SK-N-SH treated with all-trans-retinoic acid at 6 μM for 48 hours (cell line): ENCODE measurements around the gene RSPH9.

Experiments used
- ARNTL ChIP-seq: fragments of 450-650 bp; formaldehyde crosslinking; IDR thresholded peaks from 2 replicates; pipeline ENCODE4 v1.5.0; 2020; ENCODE audit warnings: low read depth, mild to moderate bottlenecking, moderate library complexity, borderline replicate concordance
- OSR1 ChIP-seq: fragments of 250-450 bp; sonication (Bioruptor Pico); IDR thresholded peaks from 2 replicates; pipeline ENCODE4 v1.8.0; 2022; ENCODE audit warnings: moderate library complexity, mild to moderate bottlenecking, inconsistent platforms
- PATZ1 ChIP-seq: fragments of 250-450 bp; sonication (Bioruptor Pico); IDR thresholded peaks from 2 replicates; pipeline ENCODE4 v1.8.0; 2020; ENCODE audit warnings: mild to moderate bottlenecking, moderate library complexity, borderline replicate concordance
- PPARA ChIP-seq: fragments of 250-450 bp; sonication (Bioruptor Pico); IDR thresholded peaks from 2 replicates; pipeline ENCODE4 v1.5.0; 2020; ENCODE audit warnings: mild to moderate bottlenecking, borderline replicate concordance
- SNAI2 ChIP-seq: fragments of 250-450 bp; sonication (Bioruptor Pico); IDR thresholded peaks from 2 replicates; pipeline ENCODE4 v1.5.0; 2020; ENCODE audit warnings: mild to moderate bottlenecking, moderate library complexity
- TCF4 ChIP-seq: fragments of 250-450 bp; sonication (Bioruptor Pico); IDR thresholded peaks from 2 replicates; pipeline ENCODE4 v1.8.0; 2021; ENCODE audit warnings: mild to moderate bottlenecking, moderate library complexity, borderline replicate concordance
- ZC3H10 ChIP-seq: fragments of 250-450 bp; sonication (Bioruptor Pico); IDR thresholded peaks from 2 replicates; pipeline ENCODE4 v1.5.1; 2021; ENCODE audit warnings: mild to moderate bottlenecking, moderate library complexity
- ZFP3 ChIP-seq: fragments of 250-450 bp; sonication (Bioruptor Pico); IDR thresholded peaks from 2 replicates; pipeline ENCODE4 v1.5.0; 2020; ENCODE audit warnings: mild to moderate bottlenecking, moderate library complexity
- ZFP30 ChIP-seq: fragments of 450-650 bp; formaldehyde crosslinking; IDR thresholded peaks from 2 replicates; pipeline ENCODE4 v1.5.0; 2022; ENCODE audit warnings: mild to moderate bottlenecking, moderate library complexity
- ZNF70 ChIP-seq: fragments of 450-650 bp; formaldehyde crosslinking; IDR thresholded peaks from 2 replicates; pipeline ENCODE4 v1.5.0; 2020; ENCODE audit warnings: mild to moderate bottlenecking, moderate library complexity
- ZNF8 ChIP-seq: fragments of 450-650 bp; formaldehyde crosslinking; IDR thresholded peaks from 2 replicates; pipeline ENCODE4 v1.5.0; 2020; ENCODE audit warnings: mild to moderate bottlenecking, moderate library complexity
- TF ChIP-seq, protein P1 (sequence below): fragments of 250-450 bp; sonication (Bioruptor Pico); IDR thresholded peaks from 2 replicates; pipeline ENCODE4 v1.8.0; 2021; ENCODE audit warnings: low read depth, mild to moderate bottlenecking, moderate library complexity, borderline replicate concordance
- TF ChIP-seq, protein P2 (sequence below): fragments of 250-450 bp; sonication (Bioruptor Pico); IDR thresholded peaks from 2 replicates; pipeline ENCODE4 v1.5.0; 2020; ENCODE audit warnings: mild to moderate bottlenecking, moderate library complexity
- TF ChIP-seq, protein P3 (sequence below): fragments of 250-450 bp; sonication (Bioruptor Pico); IDR thresholded peaks from 2 replicates; pipeline ENCODE4 v1.5.1; 2020; ENCODE audit warnings: low read depth, mild to moderate bottlenecking, moderate library complexity

DNA sequence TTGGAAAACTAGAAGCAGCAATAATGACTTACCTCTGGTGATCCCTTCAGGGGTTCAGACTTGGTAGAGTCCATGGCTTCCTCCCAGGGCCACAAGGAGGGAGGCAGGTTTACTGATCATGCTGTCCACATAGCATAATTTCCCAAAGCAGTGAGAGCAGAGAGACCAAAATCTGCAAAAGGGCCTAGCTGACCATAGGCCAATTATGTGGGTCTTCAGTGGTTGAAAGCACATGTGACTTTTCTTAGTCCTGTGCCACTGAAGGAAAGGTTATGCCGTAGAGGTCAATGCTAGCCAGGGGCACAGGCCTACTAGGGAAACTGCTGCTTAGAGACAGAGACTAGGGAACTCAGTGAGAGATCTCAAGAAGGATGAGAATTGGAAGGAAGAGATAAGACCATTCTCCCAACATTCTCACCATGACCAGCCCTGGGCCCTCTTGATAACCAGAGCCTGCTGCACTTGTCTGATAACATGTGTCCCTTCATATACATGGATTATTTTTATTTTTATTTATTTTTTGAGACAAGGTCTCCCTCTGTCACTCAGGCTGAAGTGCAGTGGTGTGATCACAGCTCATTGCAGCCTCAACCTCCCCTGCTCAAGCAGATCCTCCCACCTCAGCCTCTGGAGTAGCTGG lies 13.7 kb upstream of the RSPH9 start:
- TF ChIP-seq PPARA (CRISPR knock-in tag) = no peak
- TF ChIP-seq ZNF70 (CRISPR knock-in tag) = no peak
- TF ChIP-seq, protein P1, sequence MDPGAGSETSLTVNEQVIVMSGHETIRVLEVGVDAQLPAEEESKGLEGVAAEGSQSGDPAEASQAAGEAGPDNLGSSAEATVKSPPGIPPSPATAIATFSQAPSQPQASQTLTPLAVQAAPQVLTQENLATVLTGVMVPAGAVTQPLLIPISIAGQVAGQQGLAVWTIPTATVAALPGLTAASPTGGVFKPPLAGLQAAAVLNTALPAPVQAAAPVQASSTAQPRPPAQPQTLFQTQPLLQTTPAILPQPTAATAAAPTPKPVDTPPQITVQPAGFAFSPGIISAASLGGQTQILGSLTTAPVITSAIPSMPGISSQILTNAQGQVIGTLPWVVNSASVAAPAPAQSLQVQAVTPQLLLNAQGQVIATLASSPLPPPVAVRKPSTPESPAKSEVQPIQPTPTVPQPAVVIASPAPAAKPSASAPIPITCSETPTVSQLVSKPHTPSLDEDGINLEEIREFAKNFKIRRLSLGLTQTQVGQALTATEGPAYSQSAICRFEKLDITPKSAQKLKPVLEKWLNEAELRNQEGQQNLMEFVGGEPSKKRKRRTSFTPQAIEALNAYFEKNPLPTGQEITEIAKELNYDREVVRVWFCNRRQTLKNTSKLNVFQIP = no peak
- no peak for TF ChIP-seq ZFP3 (CRISPR knock-in tag)
- TF ChIP-seq, protein P2, sequence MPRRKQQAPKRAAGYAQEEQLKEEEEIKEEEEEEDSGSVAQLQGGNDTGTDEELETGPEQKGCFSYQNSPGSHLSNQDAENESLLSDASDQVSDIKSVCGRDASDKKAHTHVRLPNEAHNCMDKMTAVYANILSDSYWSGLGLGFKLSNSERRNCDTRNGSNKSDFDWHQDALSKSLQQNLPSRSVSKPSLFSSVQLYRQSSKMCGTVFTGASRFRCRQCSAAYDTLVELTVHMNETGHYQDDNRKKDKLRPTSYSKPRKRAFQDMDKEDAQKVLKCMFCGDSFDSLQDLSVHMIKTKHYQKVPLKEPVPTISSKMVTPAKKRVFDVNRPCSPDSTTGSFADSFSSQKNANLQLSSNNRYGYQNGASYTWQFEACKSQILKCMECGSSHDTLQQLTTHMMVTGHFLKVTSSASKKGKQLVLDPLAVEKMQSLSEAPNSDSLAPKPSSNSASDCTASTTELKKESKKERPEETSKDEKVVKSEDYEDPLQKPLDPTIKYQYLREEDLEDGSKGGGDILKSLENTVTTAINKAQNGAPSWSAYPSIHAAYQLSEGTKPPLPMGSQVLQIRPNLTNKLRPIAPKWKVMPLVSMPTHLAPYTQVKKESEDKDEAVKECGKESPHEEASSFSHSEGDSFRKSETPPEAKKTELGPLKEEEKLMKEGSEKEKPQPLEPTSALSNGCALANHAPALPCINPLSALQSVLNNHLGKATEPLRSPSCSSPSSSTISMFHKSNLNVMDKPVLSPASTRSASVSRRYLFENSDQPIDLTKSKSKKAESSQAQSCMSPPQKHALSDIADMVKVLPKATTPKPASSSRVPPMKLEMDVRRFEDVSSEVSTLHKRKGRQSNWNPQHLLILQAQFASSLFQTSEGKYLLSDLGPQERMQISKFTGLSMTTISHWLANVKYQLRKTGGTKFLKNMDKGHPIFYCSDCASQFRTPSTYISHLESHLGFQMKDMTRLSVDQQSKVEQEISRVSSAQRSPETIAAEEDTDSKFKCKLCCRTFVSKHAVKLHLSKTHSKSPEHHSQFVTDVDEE (CRISPR knock-in tag) = no peak
- no peak for TF ChIP-seq ARNTL
- TF ChIP-seq OSR1 (CRISPR knock-in tag) = no peak
- TF ChIP-seq ZNF8 (CRISPR knock-in tag) = no peak
- TF ChIP-seq SNAI2 = no peak
- no peak for TF ChIP-seq ZC3H10 (CRISPR knock-in tag)
- TF ChIP-seq TCF4 (CRISPR knock-in tag) = no peak
- TF ChIP-seq ZFP30 (CRISPR knock-in tag) = no peak
- TF ChIP-seq PATZ1 (CRISPR knock-in tag) = no peak
- TF ChIP-seq, protein P3, sequence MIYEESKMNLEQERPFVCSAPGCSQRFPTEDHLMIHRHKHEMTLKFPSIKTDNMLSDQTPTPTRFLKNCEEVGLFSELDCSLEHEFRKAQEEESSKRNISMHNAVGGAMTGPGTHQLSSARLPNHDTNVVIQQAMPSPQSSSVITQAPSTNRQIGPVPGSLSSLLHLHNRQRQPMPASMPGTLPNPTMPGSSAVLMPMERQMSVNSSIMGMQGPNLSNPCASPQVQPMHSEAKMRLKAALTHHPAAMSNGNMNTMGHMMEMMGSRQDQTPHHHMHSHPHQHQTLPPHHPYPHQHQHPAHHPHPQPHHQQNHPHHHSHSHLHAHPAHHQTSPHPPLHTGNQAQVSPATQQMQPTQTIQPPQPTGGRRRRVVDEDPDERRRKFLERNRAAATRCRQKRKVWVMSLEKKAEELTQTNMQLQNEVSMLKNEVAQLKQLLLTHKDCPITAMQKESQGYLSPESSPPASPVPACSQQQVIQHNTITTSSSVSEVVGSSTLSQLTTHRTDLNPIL (CRISPR knock-in tag) = no peak
